ENCODE data around the gene RFX2.

- TF ChIP-seq, protein P1, sequence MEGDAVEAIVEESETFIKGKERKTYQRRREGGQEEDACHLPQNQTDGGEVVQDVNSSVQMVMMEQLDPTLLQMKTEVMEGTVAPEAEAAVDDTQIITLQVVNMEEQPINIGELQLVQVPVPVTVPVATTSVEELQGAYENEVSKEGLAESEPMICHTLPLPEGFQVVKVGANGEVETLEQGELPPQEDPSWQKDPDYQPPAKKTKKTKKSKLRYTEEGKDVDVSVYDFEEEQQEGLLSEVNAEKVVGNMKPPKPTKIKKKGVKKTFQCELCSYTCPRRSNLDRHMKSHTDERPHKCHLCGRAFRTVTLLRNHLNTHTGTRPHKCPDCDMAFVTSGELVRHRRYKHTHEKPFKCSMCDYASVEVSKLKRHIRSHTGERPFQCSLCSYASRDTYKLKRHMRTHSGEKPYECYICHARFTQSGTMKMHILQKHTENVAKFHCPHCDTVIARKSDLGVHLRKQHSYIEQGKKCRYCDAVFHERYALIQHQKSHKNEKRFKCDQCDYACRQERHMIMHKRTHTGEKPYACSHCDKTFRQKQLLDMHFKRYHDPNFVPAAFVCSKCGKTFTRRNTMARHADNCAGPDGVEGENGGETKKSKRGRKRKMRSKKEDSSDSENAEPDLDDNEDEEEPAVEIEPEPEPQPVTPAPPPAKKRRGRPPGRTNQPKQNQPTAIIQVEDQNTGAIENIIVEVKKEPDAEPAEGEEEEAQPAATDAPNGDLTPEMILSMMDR (IDR thresholded peaks at IDR 0.05): no peak
- TF ChIP-seq POLR2A (IDR thresholded peaks at IDR 0.05): no peak
These were observed 92.7 kb downstream of the RFX2 start for GRCh38 chr19:6017576-6017975.

All from right lobe of liver (tissue), 4 donors.